Right atrium auricular region (tissue), 2 donors: ENCODE results near the gene KIFAP3. TPM values are rescaled to one million over a fixed set of nuclear protein-coding genes. Genes with fewer than 3 reads are reported as not detected.

Source experiments
- DNase-seq: peaks from one replicate; pipeline ENCODE4 v3.0.0-alpha.2; 2019; ENCODE audit warnings: low spot score
- H3K27ac ChIP-seq, 2 donors: fragments of 200-600 bp; sonication (generic); 1 replicate in 1 of 2; 2 replicates in 1 of 2; pipeline ENCODE4 v1.5.1; 2016 to 2019
- H3K27me3 ChIP-seq, 2 donors: fragments of 200-600 bp; sonication (generic); one replicate each; pipeline versions ENCODE4 v1.5.1 to v1.6.0; 2017 to 2019
- H3K36me3 ChIP-seq: fragments of 200-600 bp; sonication (generic); one replicate; pipeline ENCODE4 v1.5.1; 2016
- H3K4me1 ChIP-seq, 2 donors: fragments of 200-600 bp; sonication (generic); one replicate each; pipeline versions ENCODE4 v1.5.1 to v1.6.0; 2017 to 2019
- H3K4me3 ChIP-seq, 2 donors: fragments of 200-600 bp; sonication (generic); 1 replicate in 1 of 2; 2 replicates in 1 of 2; pipeline ENCODE4 v1.5.1; 2017 to 2019; ENCODE audit warnings: mild to moderate bottlenecking in 1 of 2, moderate library complexity in 1 of 2
- H3K9me3 ChIP-seq, 2 donors: fragments of 200-600 bp; sonication (generic); one replicate each; pipeline ENCODE4 v1.5.1; 2019
- total RNA-seq, 2 donors: library from RNA; depleted of rRNA; stranded (reverse); fragments of >200 nt; gene quantifications; one replicate each; pipeline ENCODE4 v1.1.0, GENCODE V29; 2016
- TF ChIP-seq, protein P1 (sequence below), 2 donors: fragments of 200-600 bp; sonication (generic); IDR thresholded peaks; one replicate each; pipeline ENCODE4 v1.5.1; 2019; ENCODE audit warnings: antibody characterized with exemption in 2 of 2

KIFAP3 gene
- total RNA-seq, 2 donors from 2014 or later = 52.3 to 62.2 TPM

DNA sequence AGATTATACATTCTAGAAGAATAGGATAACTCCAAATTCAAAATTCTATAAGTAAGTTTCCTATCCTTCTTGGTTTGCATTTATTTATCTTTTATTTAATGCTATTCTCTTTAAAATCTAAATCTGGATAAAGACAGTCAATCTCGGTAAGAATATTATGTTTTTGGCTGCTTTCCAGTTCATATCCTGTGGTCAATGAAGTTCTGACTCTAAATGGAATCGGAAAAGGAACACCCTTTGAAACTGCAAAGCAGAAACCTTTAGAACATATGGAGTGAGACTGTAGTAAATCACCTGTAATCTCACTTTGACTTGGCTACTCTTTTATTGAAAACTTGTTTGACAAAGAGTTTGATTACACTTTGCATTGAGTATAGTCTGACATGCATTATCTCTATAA, 85.2 kb downstream of the KIFAP3 start:
- no peaks in the 10 kb centered on the region for H3K4me1 ChIP-seq
- DNase-seq = no peak
- no peaks in the 10 kb centered on the region for H3K9me3 ChIP-seq
- H3K36me3 ChIP-seq = no peaks in the 10 kb centered on the region
- H3K27ac ChIP-seq = no peak overlapping the region
- no peak overlapping the region for H3K4me3 ChIP-seq
- TF ChIP-seq, protein P1, sequence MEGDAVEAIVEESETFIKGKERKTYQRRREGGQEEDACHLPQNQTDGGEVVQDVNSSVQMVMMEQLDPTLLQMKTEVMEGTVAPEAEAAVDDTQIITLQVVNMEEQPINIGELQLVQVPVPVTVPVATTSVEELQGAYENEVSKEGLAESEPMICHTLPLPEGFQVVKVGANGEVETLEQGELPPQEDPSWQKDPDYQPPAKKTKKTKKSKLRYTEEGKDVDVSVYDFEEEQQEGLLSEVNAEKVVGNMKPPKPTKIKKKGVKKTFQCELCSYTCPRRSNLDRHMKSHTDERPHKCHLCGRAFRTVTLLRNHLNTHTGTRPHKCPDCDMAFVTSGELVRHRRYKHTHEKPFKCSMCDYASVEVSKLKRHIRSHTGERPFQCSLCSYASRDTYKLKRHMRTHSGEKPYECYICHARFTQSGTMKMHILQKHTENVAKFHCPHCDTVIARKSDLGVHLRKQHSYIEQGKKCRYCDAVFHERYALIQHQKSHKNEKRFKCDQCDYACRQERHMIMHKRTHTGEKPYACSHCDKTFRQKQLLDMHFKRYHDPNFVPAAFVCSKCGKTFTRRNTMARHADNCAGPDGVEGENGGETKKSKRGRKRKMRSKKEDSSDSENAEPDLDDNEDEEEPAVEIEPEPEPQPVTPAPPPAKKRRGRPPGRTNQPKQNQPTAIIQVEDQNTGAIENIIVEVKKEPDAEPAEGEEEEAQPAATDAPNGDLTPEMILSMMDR (IDR thresholded peaks at IDR 0.05) = no peak
- no peaks in the 10 kb centered on the region for H3K27me3 ChIP-seq

DNA sequence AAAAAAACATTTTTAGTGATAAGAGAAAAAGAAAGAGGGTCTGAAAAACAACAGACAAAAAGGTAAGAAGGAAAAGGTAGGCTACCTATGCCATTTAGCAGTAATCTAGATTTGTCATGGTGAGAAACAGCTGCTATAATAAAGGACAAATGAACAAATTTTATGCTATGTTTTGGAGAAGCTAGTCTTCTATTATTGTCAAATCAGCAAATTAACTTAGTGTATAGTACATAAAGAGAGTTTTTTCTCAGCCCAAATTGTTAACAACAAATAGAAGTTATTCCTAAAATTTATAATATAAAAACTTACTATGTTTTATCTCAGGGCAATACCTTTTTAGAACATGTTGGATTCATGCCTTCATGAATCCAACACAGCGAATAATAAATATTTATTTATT, 88.7 kb downstream of the KIFAP3 start:
- peaks cover 19% of the 10 kb centered on the region for H3K36me3 ChIP-seq
- TF ChIP-seq, protein P1 (IDR thresholded peaks at IDR 0.05) = no peak
- no peak overlapping the region for H3K27ac ChIP-seq
- H3K9me3 ChIP-seq = no peaks in the 10 kb centered on the region
- no peak overlapping the region for H3K4me3 ChIP-seq
- no peaks in the 10 kb centered on the region for H3K4me1 ChIP-seq
- H3K27me3 ChIP-seq = no peaks in the 10 kb centered on the region
- DNase-seq = no peak

GRCh38 chr1:169974067-169974466, 100.4 kb downstream of the KIFAP3 start:
- Histone ChIP-seq H3K4me1 (no peaks in the 10 kb centered on the region), H3K4me3 (no peak overlapping the region), H3K9me3 (no peaks in the 10 kb centered on the region), H3K36me3 (peaks cover 13% of the 10 kb centered on the region), H3K27ac (no peak overlapping the region), H3K27me3 (no peaks in the 10 kb centered on the region)
- TF ChIP-seq, protein P1 (IDR thresholded peaks at IDR 0.05) = no peak
- no peak for DNase-seq

DNA sequence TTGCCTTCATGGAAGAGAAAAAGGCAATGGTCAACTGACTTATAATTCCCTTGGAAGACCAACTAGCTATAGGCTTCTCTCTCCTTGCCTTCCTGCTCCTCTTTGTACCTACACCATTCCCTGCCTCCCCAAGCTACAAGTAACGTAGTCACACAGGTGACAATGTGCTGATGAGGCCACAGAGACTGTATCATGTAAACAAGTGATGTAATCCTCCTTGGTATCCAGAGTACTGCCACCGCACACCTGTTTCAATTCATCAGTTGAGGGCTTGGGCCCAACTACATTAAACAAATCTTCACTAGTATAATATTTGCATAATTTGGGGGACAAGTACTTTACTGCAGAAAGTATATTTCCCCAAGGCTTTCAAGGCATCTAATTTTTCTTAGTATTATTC, 104.4 kb downstream of the KIFAP3 start:
- Histone ChIP-seq H3K9me3 (no peaks in the 10 kb centered on the region), H3K27ac (no peak overlapping the region), H3K4me1 (no peaks in the 10 kb centered on the region), H3K27me3 (no peaks in the 10 kb centered on the region), H3K4me3 (no peak overlapping the region), H3K36me3 (no peaks in the 10 kb centered on the region)
- no peak for DNase-seq
- TF ChIP-seq, protein P1 (IDR thresholded peaks at IDR 0.05) = no peak

GRCh38 chr1:169968174-169968573, 106.3 kb downstream of the KIFAP3 start:
- no peaks in the 10 kb centered on the region for H3K4me1 ChIP-seq
- H3K4me3 ChIP-seq = no peak overlapping the region
- TF ChIP-seq, protein P1 (IDR thresholded peaks at IDR 0.05) = no peak
- H3K9me3 ChIP-seq = no peaks in the 10 kb centered on the region
- H3K27ac ChIP-seq = no peak overlapping the region
- no peaks in the 10 kb centered on the region for H3K27me3 ChIP-seq
- DNase-seq = no peak
- H3K36me3 ChIP-seq = no peaks in the 10 kb centered on the region

GRCh38 chr1:169964206-169964605, 110.3 kb downstream of the KIFAP3 start:
- H3K27ac ChIP-seq = no peak overlapping the region
- H3K9me3 ChIP-seq = no peaks in the 10 kb centered on the region
- H3K4me3 ChIP-seq = no peak overlapping the region
- no peaks in the 10 kb centered on the region for H3K27me3 ChIP-seq
- H3K36me3 ChIP-seq = peaks cover 7% of the 10 kb centered on the region
- H3K4me1 ChIP-seq = no peaks in the 10 kb centered on the region
- no peak for DNase-seq
- TF ChIP-seq, protein P1 (IDR thresholded peaks at IDR 0.05) = no peak
